ENCODE results near the gene CERS3.

GRCh38 chr15:100542290-100542689, 13.5 kb upstream of the CERS3 start:
- TF ChIP-seq CTCF (conservative IDR thresholded peaks at IDR 0.05; ENCODE audit: low read depth, low read length) (no peak), EZH2 (IDR thresholded peaks at IDR 0.05; ENCODE audit: borderline replicate concordance, low read depth, low read length, poor library complexity, severe bottlenecking) (no peak)

Data from A673 (cell line).